Amygdala (tissue), 56 donors: ENCODE measurements around the gene RNASE7.
A peak's percentile ranks its signal among the peaks of the same experiment; 100 is the strongest.

Experiments used
- DNase-seq, 56 donors: peaks; one replicate each; lab custom pipeline; 2025; lab: John Stamatoyannopoulos, UW

The RNASE7 gene

DNA sequence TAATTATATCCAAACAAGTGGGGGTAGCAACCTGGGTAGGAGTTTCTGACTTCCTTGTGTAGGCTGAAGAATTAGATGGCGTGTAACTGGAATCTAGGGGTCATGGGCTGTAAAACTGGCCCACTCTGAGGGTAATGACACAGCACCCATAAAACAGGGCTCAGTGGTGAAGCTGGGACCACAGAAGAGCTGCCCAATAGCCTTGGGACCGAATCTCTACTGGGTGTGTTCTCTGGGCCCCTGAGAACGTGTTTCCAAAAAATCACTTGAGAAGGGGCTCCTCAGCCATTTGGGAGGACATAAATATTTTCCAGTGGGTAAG is 19.1 kb downstream of the RNASE7 start:
- DNase-seq, result no peak

DNA sequence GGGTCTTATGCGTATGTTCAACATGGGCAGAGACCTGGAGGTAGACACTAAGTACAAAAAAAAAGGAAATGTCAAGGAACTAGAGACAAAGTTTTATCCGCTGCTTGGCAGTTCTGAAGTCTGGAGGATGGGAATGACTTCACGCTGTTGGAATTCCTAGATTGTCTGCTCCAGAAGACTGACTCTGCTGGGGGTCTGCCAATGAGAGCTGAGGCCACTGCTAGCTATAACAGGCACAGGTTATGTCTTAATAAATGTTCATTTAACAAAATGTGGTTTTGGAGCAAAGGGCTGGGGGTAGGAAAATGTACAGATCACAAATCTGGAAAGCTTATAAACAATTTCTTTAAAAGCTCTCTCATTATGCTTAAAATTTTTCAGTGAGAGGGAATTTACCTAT is 21.3 kb downstream of the RNASE7 start:
- no peak for DNase-seq

DNA sequence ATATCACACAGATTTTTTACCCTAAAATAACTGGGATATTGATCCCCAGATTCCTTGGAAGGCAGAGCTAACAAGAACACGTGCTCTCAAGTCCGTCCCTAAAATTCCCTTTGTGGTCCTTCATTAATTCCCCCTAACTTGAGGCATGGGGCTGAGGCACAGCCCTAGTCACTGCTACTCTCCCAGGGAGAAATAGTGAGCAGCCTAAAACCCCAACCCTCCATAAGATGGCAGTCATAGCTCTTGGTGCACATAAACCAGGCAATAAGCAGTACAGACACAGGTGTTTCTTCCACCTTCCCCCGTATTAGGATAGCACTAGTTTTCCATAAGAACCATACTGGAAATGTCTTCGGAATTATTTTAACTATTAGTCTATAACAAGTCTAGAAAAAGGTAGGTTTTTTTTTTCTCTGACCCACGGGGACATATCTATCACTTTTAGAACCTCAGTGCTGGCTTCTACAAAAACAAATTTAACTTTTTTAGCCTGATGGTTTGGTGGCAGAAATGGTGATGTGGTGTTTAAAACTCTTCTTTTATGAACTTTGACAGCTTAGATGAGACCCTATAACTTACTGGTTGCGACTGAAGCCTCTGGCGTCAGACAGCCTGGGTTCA is 24.8 kb downstream of the RNASE7 start:
- no peak for DNase-seq

DNA sequence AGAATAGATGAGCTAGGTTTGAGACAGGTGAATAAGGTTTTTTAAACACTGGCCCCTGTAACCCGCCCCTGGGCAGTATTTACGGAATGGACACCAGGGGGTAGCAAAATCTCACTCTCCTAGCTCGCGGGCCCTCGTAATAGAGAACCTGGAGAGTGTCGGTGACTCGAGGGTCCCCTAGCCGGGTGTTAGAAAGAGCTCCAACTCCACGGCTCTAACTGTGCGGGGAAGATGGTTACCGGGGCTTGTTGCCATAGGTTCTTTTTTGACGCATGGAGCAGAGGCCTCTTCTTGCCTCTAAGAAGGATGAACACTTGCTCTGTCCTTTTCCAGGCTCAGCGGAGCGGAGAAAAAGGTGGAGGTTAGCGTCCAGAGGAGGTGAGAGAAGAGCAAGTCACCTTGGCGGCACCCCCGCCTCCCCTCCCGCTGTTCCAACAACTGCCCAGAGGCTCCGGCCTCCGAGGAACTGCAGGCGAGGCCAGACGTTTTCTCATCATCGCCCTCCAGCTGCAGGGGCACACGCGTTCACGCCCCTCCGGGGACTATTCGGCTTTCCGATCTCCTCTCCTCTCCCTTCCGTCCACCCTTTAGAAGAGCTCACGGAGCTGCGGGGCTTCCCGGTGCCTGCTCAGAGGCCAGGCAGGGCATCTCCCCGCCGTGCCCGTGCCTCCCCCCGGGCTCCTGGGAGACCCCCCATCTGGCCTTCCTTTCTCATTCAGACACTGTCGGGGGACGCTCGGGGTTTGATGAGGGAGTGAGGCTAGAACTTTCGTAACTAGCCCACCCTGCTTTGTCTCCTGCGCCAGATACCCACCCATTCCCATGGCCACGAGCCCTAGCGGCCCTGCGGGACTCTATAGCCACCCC is 26.6 kb downstream of the RNASE7 start:
- peak in 38 of 56 donors; percentile 9 to 71 (median 42) for DNase-seq

DNA sequence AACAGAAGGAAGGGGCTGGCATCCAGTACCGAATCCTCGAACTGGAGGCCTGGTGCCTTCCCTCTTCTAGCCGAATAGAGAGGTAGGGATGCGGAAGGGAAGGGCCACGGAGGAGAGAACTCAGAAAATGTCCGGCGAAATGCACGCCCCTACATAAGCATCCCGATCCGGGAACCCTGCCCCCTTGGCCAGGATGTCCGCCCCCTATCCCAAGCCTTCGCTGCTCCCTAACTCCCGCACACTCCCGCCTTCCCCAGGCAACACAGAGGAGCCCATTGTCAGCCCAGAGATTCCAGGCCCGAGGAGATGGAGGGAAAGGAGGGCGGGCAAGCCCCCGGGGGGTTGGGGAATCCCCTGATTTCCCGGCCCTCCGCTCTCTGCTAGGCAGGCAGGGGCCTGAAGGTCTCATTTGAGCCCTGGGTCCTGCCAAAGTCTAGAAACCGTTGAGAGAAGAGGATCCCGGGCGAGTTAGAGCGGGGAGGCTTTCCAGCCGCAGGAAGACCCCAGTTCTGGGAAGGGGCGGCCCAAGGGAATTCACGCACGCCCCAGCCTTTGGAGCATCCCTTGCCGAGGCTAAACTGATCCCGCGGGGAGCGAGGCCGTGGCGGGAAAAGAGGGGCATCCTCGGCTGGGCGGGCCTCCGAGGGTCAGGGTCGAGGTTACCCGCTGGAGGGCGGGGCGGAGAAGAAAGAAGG is 27.4 kb downstream of the RNASE7 start:
- peak in 49 of 56 donors; percentile 30 to 81 (median 64) for DNase-seq

DNA sequence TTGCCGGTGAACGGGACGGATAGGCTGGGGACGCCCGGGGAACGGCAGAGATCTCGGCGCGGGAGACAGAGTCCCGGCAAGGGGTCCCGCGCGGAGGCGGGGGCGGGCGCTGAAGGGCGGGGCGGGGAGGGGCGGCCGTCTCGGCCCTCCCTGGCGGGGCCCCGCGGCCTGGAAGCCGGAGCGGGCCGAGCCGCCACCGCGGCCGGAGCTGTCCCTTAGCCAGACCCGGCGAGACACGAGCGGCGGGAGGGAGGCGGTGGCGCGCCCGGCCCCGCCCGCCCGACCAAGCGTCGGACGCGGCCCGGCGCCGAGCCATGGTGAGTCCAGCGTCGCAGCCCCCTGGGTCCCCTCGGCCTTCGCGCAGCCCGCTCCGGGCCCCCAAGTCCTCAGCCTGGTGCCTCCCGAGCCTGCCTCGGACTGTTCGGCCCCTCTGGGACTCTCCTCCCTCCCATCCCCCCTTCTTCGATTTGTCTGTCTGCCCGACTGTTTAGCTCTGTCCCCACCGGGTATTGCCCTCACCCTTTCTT is 28.0 kb downstream of the RNASE7 start, which contains the start of gene ARHGEF40:
Gene ARHGEF40 (plus strand): TSS at position 222 of the 527 bp plus-strand sequence. CDS start 93 bp downstream, at position 315.
- DNase-seq, result peak in 47 of 56 donors; percentile 35 to 80 (median 68)

DNA sequence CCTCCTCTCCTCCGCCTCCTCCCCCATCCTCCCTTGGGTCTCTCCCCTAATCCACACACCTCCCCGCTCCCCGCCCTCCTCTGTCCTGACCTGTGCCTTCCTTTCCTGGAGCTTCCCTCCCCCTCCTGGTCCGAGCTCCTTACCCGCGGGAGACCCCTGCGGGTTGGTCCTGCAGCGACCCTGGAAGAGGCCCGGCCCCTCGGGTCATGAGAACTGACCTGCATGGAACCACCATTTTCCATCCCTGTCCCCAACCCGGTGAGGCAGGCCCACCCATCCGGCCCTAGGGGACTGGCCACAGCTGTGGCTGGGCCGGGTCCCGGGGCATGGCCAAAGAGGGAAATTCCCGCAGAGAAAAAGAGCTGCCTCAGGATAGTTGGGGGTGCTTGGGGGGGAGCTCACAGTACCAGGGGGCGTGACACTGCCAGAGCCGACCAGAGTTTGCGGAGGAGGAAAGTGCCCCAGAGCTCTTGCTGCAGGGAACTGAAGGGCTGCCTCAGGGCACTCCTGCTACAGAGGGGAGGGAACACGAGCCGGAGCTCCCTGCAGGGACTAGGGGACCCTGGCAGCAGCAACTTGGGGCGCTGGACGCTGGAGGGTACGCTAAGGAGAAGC is 28.6 kb downstream of the RNASE7 start:
- DNase-seq, result peak in 24 of 56 donors; percentile 28 to 71 (median 55)

DNA sequence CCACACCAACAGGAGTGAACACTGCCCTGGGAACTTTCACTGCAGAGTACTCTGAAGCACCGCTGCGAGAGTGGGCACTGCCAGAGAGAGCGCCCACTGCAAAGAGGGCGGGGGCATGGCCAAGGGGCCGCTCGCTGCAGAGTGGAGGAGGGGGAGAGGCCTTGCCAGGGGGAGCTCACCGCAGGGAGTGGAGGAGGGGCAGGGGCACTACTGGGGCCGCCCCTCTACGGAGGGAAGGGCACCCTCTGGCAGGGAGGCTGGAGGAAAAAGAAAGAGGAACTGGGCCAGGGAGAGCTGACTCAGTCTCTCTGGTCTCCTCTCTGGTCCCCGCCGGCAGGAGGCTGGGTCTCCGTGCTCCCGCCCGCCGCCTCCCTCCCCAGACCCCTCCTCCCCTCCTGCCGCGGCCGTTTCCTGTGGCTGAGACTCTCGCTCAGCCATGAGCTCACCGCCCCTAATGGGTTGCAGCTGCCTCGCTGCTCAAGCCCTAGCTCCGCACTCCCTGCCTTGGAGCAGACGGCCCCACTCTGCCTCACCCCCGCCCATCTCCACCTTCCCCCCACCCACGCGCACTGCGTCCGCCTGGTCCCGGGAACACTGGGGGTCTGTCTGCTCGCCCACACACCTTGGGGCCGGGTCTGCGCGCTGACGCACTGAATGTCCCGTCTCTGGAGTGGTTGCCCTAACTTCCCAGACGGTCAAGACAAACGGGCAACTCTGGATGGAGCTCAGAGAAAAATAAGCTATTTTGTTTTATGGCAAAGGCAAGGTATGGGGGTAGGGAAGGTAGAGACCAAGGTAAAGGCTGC is 29.3 kb downstream of the RNASE7 start:
- peak in 52 of 56 donors; percentile 38 to 81 (median 64) for DNase-seq

DNA sequence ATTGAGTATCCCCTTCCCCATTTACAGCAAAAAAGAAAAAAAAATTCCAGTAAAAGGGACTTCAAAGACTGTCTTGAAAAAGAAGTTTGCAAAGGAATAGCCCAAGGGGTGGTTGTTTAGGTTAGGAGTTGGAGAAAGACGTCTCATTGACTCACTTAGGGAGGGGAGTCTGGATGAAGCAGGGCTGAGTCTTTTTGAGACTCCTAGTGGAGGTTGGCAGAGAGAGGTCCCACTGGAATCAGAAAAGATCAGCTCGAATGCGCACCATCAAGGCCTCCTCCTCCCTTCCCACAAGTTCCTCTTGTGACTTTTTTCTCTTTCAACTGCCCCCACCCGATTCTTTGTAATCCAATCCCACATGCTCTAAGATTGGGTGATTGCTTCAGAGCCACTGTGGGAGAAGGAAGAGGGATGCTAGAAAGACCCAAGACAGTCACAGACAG is 29.9 kb downstream of the RNASE7 start:
- peak in 3 of 56 donors; percentile 5 to 37 (median 15) for DNase-seq

DNA sequence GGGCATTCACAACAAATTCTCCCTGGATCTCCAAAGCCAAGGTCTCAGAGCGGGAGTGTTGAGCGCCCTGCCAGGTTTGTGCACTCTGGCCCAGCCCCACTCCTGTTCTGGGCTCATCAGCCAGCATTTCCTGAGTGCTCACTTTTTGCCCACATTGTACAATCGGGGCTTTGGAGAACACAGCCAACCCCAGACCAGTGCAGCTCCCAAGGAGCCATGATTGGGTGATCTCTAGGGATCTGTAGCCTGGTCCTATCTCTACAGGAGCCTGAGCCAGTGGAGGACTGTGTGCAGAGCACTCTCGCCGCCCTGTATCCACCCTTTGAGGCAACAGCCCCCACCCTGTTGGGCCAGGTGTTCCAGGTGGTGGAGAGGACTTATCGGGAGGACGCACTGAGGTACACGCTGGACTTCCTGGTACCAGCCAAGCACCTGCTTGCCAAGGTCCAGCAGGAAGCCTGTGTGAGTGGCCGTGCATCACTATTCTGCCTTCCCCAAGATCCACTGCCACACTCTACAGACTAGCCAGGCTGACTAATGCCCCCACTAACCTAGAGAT is 30.7 kb downstream of the RNASE7 start:
- DNase-seq, result peak in 1 of 56 donors; percentile 10

DNA sequence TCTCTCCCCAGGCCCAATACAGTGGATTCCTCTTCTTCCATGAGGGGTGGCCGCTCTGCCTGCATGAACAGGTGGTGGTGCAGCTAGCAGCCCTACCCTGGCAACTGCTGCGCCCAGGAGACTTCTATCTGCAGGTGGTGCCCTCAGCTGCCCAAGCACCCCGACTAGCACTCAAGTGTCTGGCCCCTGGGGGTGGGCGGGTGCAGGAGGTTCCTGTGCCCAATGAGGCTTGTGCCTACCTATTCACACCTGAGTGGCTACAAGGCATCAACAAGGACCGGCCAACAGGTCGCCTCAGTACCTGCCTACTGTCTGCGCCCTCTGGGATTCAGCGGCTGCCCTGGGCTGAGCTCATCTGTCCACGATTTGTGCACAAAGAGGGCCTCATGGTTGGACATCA is 31.8 kb downstream of the RNASE7 start:
- no peak for DNase-seq

DNA sequence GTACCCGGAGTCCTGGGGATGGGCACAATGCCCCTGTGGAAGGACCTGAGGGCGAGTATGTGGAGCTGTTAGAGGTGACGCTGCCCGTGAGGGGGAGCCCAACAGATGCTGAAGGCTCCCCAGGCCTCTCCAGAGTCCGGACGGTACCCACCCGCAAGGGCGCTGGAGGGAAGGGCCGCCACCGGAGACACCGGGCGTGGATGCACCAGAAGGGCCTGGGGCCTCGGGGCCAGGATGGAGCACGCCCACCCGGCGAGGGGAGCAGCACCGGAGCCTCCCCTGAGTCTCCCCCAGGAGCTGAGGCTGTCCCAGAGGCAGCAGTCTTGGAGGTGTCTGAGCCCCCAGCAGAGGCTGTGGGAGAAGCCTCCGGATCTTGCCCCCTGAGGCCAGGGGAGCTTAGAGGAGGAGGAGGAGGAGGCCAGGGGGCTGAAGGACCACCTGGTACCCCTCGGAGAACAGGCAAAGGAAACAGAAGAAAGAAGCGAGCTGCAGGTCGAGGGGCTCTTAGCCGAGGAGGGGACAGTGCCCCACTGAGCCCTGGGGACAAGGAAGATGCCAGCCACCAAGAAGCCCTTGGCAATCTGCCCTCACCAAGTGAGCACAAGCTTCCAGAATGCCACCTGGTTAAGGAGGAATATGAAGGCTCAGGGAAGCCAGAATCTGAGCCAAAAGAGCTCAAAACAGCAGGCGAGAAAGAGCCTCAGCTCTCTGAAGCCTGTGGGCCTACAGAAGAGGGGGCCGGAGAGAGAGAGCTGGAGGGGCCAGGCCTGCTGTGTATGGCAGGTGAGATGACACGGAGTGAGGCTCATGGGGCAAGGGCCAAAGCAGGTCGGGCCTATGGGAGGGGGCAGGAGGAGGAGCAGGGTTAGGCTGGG is 32.5 kb downstream of the RNASE7 start:
- no peak for DNase-seq

DNA sequence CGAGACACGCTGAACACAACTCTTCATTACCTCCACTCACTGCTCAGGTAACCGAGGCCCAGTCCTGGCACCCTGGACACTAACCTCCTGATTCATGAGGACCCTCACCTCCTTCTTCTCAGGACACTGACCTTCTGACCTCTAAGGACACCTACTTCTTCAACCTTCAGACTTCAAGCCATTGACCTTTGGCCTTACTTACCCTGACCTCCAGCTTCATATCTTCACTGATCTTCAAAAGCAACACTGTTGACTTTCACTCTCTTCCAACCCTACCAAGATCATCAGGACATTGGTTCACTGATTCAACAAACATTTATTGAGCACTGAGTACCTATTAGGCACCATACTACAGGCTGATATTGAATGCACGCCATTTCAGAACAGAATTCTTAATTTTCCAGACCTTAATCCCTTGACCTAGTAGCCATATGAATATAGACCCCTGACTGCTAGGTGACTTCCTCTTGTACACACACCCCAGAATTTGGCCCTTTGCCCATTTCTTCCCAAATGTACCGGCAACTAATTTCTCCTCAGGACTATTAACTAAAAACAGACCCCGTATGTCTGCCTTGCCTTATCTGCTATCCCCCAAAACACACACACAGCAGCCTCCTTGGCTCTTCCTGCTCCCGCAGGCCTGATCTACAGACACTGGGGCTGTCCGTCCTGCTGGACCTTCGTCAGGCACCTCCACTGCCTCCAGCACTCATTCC is 33.7 kb downstream of the RNASE7 start:
- no peak for DNase-seq

DNA sequence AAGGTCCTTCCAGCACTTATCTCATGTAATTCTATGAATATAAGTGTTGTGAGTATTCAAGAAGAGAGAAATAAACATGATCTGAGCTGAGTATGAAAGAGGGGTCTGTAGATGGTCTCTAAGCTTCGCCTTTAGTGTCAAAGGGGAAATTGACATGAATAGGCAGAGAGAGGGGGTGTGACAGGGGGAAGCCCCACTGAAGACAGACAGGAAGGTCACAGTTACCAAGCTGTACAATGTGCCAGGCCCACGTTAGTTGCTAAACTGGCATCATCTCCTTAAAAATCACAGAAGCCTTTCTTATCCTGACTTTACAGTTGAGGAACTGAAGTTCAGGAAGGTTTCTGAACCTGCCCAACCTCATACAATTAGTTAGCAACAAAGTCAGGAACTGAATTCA is 35.5 kb downstream of the RNASE7 start:
- DNase-seq, result no peak

DNA sequence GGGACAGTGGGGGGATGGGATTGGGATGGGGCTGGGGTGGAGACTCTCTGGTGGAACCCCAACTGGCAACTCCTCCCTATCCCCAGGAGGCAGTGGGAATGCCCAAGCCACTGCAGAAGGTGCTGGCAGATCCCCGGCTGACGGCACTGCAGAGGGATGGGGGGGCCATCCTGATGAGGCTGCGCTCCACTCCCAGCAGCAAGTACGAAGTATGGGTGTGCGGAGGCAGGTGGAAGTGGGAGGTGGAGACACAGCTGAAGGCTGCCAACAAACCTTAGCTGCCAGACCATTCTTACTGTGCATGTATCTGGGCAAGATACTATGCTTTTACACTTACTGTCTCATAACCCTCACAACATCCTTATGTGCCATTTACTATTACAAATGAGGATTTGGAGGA is 36.1 kb downstream of the RNASE7 start:
- DNase-seq, result peak in 5 of 56 donors; percentile 22 to 44 (median 25)

DNA sequence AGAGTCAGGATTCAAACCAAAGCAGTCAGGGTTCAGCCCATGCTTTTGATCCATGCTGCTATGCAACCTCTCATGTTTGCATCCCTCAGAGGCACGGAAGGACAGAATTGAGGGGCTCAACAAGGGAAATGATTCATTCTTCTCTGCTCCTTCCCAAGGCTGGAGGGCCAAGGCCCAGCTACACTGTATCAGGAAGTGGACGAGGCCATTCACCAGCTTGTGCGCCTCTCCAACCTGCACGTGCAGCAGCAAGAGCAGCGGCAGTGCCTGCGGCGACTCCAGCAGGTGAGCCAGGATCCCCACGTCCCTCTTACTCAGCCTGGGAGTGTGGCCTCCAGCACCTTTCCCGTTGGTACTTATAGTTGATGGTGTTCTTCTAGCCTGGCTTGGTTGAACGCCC is 36.6 kb downstream of the RNASE7 start:
- DNase-seq, result no peak

DNA sequence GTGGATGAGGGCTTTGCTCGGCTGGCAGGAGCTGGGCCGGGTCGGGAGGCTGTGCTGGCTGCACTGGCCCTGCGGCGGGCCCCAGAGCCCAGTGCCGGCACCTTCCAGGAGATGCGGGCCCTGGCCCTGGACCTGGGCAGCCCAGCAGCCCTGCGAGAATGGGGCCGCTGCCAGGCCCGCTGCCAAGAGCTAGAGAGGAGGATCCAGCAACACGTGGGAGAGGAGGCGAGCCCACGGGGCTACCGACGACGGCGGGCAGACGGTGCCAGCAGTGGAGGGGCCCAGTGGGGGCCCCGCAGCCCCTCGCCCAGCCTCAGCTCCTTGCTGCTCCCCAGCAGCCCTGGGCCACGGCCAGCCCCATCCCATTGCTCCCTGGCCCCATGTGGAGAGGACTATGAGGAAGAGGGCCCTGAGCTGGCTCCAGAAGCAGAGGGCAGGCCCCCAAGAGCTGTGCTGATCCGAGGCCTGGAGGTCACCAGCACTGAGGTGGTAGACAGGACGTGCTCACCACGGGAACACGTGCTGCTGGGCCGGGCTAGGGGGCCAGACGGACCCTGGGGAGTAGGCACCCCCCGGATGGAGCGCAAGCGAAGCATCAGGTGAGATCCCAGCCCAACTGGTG is 39.5 kb downstream of the RNASE7 start:
- DNase-seq, result no peak
